ENCODE results near the gene HTD2.

The HTD2 gene

GRCh38 chr3:58345457-58345856, 39.1 kb downstream of the HTD2 start:
- no peak for TF ChIP-seq CTCF (IDR thresholded peaks at IDR 0.05; ENCODE audit: low read depth, low read length)
- H3K4me3 ChIP-seq (ENCODE audit: low read depth, low read length) = no peak overlapping the region

- TF ChIP-seq CTCF (IDR thresholded peaks at IDR 0.05; ENCODE audit: low read depth, low read length) = no peak
- no peak overlapping the region for H3K4me3 ChIP-seq (ENCODE audit: low read depth, low read length)
Measured at GRCh38 chr3:58346368-58346767, 40.0 kb downstream of the HTD2 start.

GRCh38 chr3:58347984-58348383, 41.7 kb downstream of the HTD2 start:
- TF ChIP-seq CTCF (IDR thresholded peaks at IDR 0.05; ENCODE audit: low read depth, low read length) = no peak
- no peak overlapping the region for H3K4me3 ChIP-seq (ENCODE audit: low read depth, low read length)

GRCh38 chr3:58349792-58350626, 43.7 kb downstream of the HTD2 start:
- TF ChIP-seq CTCF (IDR thresholded peaks at IDR 0.05; ENCODE audit: low read depth, low read length) = no peak
- no peak overlapping the region for H3K4me3 ChIP-seq (ENCODE audit: low read depth, low read length)

GRCh38 chr3:58350627-58351013, 44.3 kb downstream of the HTD2 start:
- H3K4me3 ChIP-seq (ENCODE audit: low read depth, low read length) = no peak overlapping the region
- no peak for TF ChIP-seq CTCF (IDR thresholded peaks at IDR 0.05; ENCODE audit: low read depth, low read length)

- no peak overlapping the region for H3K4me3 ChIP-seq (ENCODE audit: low read depth, low read length)
- no peak for TF ChIP-seq CTCF (IDR thresholded peaks at IDR 0.05; ENCODE audit: low read depth, low read length)
Measured at GRCh38 chr3:58351920-58352319, 45.6 kb downstream of the HTD2 start.

- no peak for TF ChIP-seq CTCF (IDR thresholded peaks at IDR 0.05; ENCODE audit: low read depth, low read length)
- H3K4me3 ChIP-seq (ENCODE audit: low read depth, low read length) = no peak overlapping the region
Measured at GRCh38 chr3:58352626-58353025, 46.3 kb downstream of the HTD2 start.
